ENCODE data around the gene UBE3C.

DNA sequence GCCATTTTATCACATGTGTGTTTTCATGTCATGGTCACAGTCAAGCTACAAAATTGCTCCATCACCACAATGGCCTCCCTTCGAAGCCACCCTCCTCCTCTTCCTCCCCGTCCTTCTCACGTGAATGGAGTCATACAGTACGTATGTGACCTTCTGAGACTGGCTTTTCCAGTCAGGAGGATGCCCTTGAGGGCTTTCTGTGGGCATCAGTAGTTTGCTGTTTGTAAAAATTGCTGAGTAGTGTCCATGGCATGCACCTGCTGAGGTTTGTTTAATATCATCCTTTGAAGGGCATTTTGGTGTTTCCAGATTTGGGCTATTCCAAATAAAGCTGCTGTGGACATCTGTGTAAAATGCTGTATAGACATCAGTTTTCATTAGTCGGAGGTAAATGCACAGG is 5.9 kb upstream of the UBE3C start:
- no peak for TF ChIP-seq POLR2A (IDR thresholded peaks at IDR 0.05)
- no peak for TF ChIP-seq CTCF (IDR thresholded peaks at IDR 0.05)
- no peak for TF ChIP-seq POLR2AphosphoS5 (IDR thresholded peaks at IDR 0.05)

Measured in upper lobe of left lung (tissue), 4 donors.